HepG2 (cell line): ENCODE measurements around the gene PRDM15. TPM values are rescaled to one million over a fixed set of nuclear protein-coding genes. Genes with fewer than 3 reads are reported as not detected.

ENCODE experiments used
- ATAC-seq: fragments of 200-7000 bp; cut with Tn5 transposase; 3 replicates; pipeline ENCODE4 v1.9.1; 2020; ENCODE audit warnings: mild to moderate bottlenecking, moderate library complexity
- BruUV-seq: library from RNA; stranded (reverse); fragments of 400-500 nt; replicated peaks from 2 replicates; lab custom pipeline; 2021; lab: Mats Ljungman, UMichigan
- CTCF ChIA-PET: fragments of 300-600 bp; formaldehyde crosslinking; extraction: SDS; loops from one replicate; lab custom pipeline; 2021; ENCODE audit warnings: low total read pairs, inconsistent platforms, low intra/inter-chr PET ratio; lab: Yijun Ruan, JAX
- POLR2A ChIA-PET: fragments of 350-600 bp; sonication (Branson Sonifier 250); formaldehyde crosslinking; loops from one replicate; lab custom pipeline; 2020; ENCODE audit warnings: antibody characterized with exemption, inconsistent platforms; lab: Yijun Ruan, JAX
- DNase-seq: peaks from one replicate; pipeline ENCODE4 v3.0.0-alpha.2; 2015; ENCODE audit warnings: low spot score
- FAIRE-seq: peaks from 3 replicates; lab custom pipeline; 2011; peaks lifted over from hg19 to GRCh38; lab: Jason Lieb, UNC
- H2AFZ ChIP-seq: one replicate; pipeline ENCODE4 v1.6.1; 2011; ENCODE audit warnings: low read length, inconsistent platforms
- H3K27ac ChIP-seq: fragments of 300-600 bp; 3 replicates; pipeline ENCODE4 v1.8.0; 2011; ENCODE audit warnings: mixed run types, mild to moderate bottlenecking, mixed read lengths, low read length, inconsistent platforms; ENCODE audit not compliant: insufficient read depth; ENCODE audit errors: extremely low read length
- H3K27me3 ChIP-seq, 2 experiments: fragments of 200-600 bp in 1 of 2; 2 replicates in 1 of 2; 3 replicates in 1 of 2; pipeline versions ENCODE4 v1.6.0 to v1.8.0; 2011; ENCODE audit warnings: low read length in 2 of 2, mild to moderate bottlenecking in 2 of 2, moderate library complexity in 2 of 2, inconsistent platforms in 1 of 2; ENCODE audit not compliant: insufficient read depth in 2 of 2, control insufficient read depth in 1 of 2
- H3K36me3 ChIP-seq, 2 experiments: fragments of 200-600 bp in 1 of 2; replicated peaks in 1 of 2; 2 replicates in 1 of 2; 3 replicates in 1 of 2; pipeline versions ENCODE4 v1.5.1 to v1.8.0; 2011; ENCODE audit warnings: low read length in 2 of 2, inconsistent platforms in 1 of 2; ENCODE audit not compliant: insufficient read depth in 2 of 2, control insufficient read depth in 1 of 2
- H3K4me1 ChIP-seq: 2 replicates; pipeline ENCODE4 v1.5.1; 2012; ENCODE audit warnings: low read length, inconsistent platforms; ENCODE audit not compliant: insufficient read depth
- H3K4me2 ChIP-seq: 2 replicates; pipeline ENCODE4 v1.6.0; 2011; ENCODE audit warnings: low read depth, low read length, inconsistent platforms
- H3K4me3 ChIP-seq, 3 experiments: fragments of 200-600 bp in 1 of 3; sonication (generic), shearing (Covaris generic) in 1 of 3; replicated peaks in 1 of 3; 2 replicates each; pipeline ENCODE4 v1.5.1; 2011 to 2016; ENCODE audit warnings: low read length in 3 of 3, inconsistent platforms in 2 of 3, low read depth in 2 of 3, mild to moderate bottlenecking in 2 of 3, control low read depth in 1 of 3, mixed read lengths in 1 of 3; ENCODE audit not compliant: insufficient read depth in 1 of 3
- H3K79me2 ChIP-seq: one replicate; pipeline ENCODE4 v1.6.1; 2011; ENCODE audit warnings: low read length, inconsistent platforms; ENCODE audit not compliant: insufficient read depth
- H3K9ac ChIP-seq: 2 replicates; pipeline ENCODE4 v1.6.0; 2011; ENCODE audit warnings: mild to moderate bottlenecking, low read depth, low read length, inconsistent platforms; ENCODE audit not compliant: insufficient read depth
- H3K9me3 ChIP-seq: 2 replicates; pipeline ENCODE4 v1.5.1; 2012; ENCODE audit warnings: mild to moderate bottlenecking, low read length
- H4K20me1 ChIP-seq: 2 replicates; pipeline ENCODE4 v1.6.0; 2011; ENCODE audit warnings: inconsistent platforms, mild to moderate bottlenecking, low read length, moderate library complexity; ENCODE audit not compliant: insufficient read depth
- ARID5B ChIP-seq: IDR thresholded peaks from 2 replicates; pipeline ENCODE4 v1.4.0; 2020; ENCODE audit warnings: mild to moderate bottlenecking, missing genetic modification reagents
- CSRNP2 ChIP-seq: sonication (generic); formaldehyde crosslinking; conservative IDR thresholded peaks from 2 replicates; pipeline ENCODE4 v1.8.0; 2022; ENCODE audit warnings: low read depth, missing genetic modification reagents
- FLYWCH1 ChIP-seq: sonication (generic); formaldehyde crosslinking; IDR thresholded peaks from 2 replicates; pipeline ENCODE4 v1.8.1; 2023; ENCODE audit warnings: mild to moderate bottlenecking, missing genetic modification reagents
- HOXA9 ChIP-seq: sonication (generic); formaldehyde crosslinking; IDR thresholded peaks from 2 replicates; pipeline ENCODE4 v1.8.1; 2022; ENCODE audit warnings: missing genetic modification reagents, mild to moderate bottlenecking, moderate library complexity, borderline replicate concordance
- MTF1 ChIP-seq: sonication (generic); formaldehyde crosslinking; IDR thresholded peaks from 2 replicates; pipeline ENCODE4 v1.5.0; 2020; ENCODE audit warnings: missing genetic modification reagents
- NPAS2 ChIP-seq: sonication (generic); formaldehyde crosslinking; IDR thresholded peaks from 2 replicates; pipeline ENCODE4 v1.8.0; 2022; ENCODE audit warnings: mild to moderate bottlenecking, missing genetic modification reagents, borderline replicate concordance
- NR3C1 ChIP-seq: sonication (generic); formaldehyde crosslinking; IDR thresholded peaks from 2 replicates; pipeline ENCODE4 v1.4.0; 2020; ENCODE audit warnings: missing genetic modification reagents
- RBM22 ChIP-seq: fragments of 200-400 bp; formaldehyde crosslinking; optimal IDR thresholded peaks from 2 replicates; pipeline ENCODE3; 2017; ENCODE audit warnings: mild to moderate bottlenecking, low read length, moderate library complexity
- SIN3B ChIP-seq: fragments of 150-350 bp; IDR thresholded peaks from 2 replicates; pipeline ENCODE4 v1.6.1; 2014; ENCODE audit warnings: low read length
- SRSF9 ChIP-seq: fragments of 200-400 bp; formaldehyde crosslinking; IDR thresholded peaks from 2 replicates; pipeline ENCODE4 v1.6.1; 2018; ENCODE audit warnings: borderline replicate concordance, mild to moderate bottlenecking, low read depth, low read length; ENCODE audit not compliant: insufficient read depth, poor library complexity, severe bottlenecking
- SYNCRIP ChIP-seq: fragments of 200-400 bp; formaldehyde crosslinking; IDR thresholded peaks from 2 replicates; pipeline ENCODE4 v1.6.1; 2018; ENCODE audit warnings: mild to moderate bottlenecking, low read depth, low read length; ENCODE audit not compliant: insufficient read depth
- ZEB1 ChIP-seq: IDR thresholded peaks from 2 replicates; pipeline ENCODE4 v1.6.1; 2012; ENCODE audit warnings: mild to moderate bottlenecking, low read depth, inconsistent platforms; ENCODE audit not compliant: insufficient replicate concordance
- ZFP36 ChIP-seq: fragments of 150-350 bp; IDR thresholded peaks from 2 replicates; pipeline ENCODE4 v1.6.1; 2018; ENCODE audit warnings: borderline replicate concordance, low read length, low read depth; ENCODE audit not compliant: partially characterized antibody
- ZFX ChIP-seq: sonication (generic); formaldehyde crosslinking; IDR thresholded peaks from 2 replicates; pipeline ENCODE4 v1.4.0; 2020; ENCODE audit warnings: mild to moderate bottlenecking, low read depth, missing genetic modification reagents, moderate library complexity
- ZNF138 ChIP-seq: sonication (generic); formaldehyde crosslinking; IDR thresholded peaks from 2 replicates; pipeline ENCODE4 v1.5.0; 2020; ENCODE audit warnings: mild to moderate bottlenecking, low read depth, missing genetic modification reagents
- ZNF260 ChIP-seq: sonication (generic); formaldehyde crosslinking; IDR thresholded peaks from 2 replicates; pipeline ENCODE4 v1.4.0; 2020; ENCODE audit warnings: missing genetic modification reagents, low read depth, mild to moderate bottlenecking, borderline replicate concordance
- ZNF263 ChIP-seq: sonication (generic); formaldehyde crosslinking; IDR thresholded peaks from 2 replicates; pipeline ENCODE4 v1.4.0; 2020; ENCODE audit warnings: missing genetic modification reagents
- ZNF790 ChIP-seq: sonication (generic); formaldehyde crosslinking; IDR thresholded peaks from 2 replicates; pipeline ENCODE4 v1.8.0; 2022; ENCODE audit warnings: missing genetic modification reagents, mild to moderate bottlenecking, borderline replicate concordance
- WGBS: methylation state at CpG from one replicate; pipeline ENCODE4 v1.1.6; 2017; ENCODE audit warnings: low lambda C conversion rate; 5-methylcytosine and 5-hydroxymethylcytosine counted together
- in situ Hi-C: cut with HindIII; loops from 2 replicates; pipeline ENCODE4 v1.10.0; 2017; ENCODE audit warnings: low pct_unique_long_range_greater_than_20kb; ENCODE audit not compliant: extremely low pct_ligation_motif_present
- intact Hi-C: fragments of 100-400 bp; cut with micrococcal nuclease; formaldehyde crosslinking; loops from one replicate; pipeline ENCODE4 v1.10.0; 2022; ENCODE audit not compliant: unreplicated experiment
- polyA plus RNA-seq, 8 experiments: library from polyadenylated mRNA; depleted of rRNA in 3 of 8; stranded (reverse) in 7 of 8; unstranded in 1 of 8; fragments of >200 nt; fragmentation: Illumina TruSeq in 4 of 8; extraction: Trizol in 4 of 8; gene quantifications; 2 replicates each; pipeline versions ENCODE4 v1.2.1 to v1.2.3, GENCODE V29; 2011 to 2016; ENCODE audit warnings: low read depth in 4 of 8, missing spikeins in 1 of 8, mixed read lengths in 1 of 8; ENCODE audit not compliant: insufficient read depth in 1 of 8
- total RNA-seq, 5 experiments: library from RNA; depleted of rRNA; stranded (reverse); fragments of >200 nt; fragmentation: Illumina TruSeq; extraction: Trizol; gene quantifications; 2 replicates each; pipeline ENCODE4 v1.2.3, GENCODE V29; 2016; ENCODE audit warnings: low read depth in 1 of 5

The PRDM15 gene
- total and polyA plus RNA-seq, 2 of the 13 experiments (the other 11 are each of a cell fraction or from before 2014, with no cell fraction given): 4.0 to 6.9 TPM

DNA sequence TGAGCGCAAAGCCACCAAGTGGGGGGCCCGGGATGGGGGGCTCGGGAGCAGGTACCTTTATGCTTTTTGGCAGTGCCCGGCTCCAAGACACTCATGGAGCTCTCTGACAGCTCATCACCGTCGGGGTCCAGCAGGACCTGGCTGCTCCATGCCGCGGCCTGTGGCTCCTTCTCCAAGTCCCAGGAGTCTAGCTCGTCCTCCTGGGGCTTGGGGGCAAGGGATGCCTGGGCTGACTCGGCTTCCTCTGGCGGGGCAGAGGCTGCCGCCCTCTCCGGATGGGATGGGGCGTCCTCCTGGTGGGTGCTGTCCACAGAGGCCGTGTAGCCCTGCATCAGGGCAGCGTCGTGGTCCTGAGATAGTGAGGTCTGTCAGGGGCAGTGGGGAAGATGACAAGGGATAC lies 19.9 kb upstream of the PRDM15 start:
- Histone ChIP-seq H3K4me2 (no peak overlapping the region), H3K9me3 (no peaks in the 10 kb centered on the region), H2AFZ (no peak overlapping the region)
- FAIRE-seq (no peak), ATAC-seq (no peak)
- 94% methylated on average over 11 of the region's 17 CpGs for WGBS
- TF ChIP-seq CSRNP2 (CRISPR knock-in tag) (no peak), NPAS2 (CRISPR knock-in tag) (no peak), ZNF790 (CRISPR knock-in tag) (no peak), ZFX (CRISPR knock-in tag) (no peak), ZNF260 (CRISPR knock-in tag) (no peak), RBM22 (no peak), SIN3B (no peak), ARID5B (CRISPR knock-in tag) (no peak), FLYWCH1 (CRISPR knock-in tag) (no peak), NR3C1 (CRISPR knock-in tag) (no peak), ZEB1 (no peak), SYNCRIP (no peak), ZNF263 (CRISPR knock-in tag) (no peak), HOXA9 (CRISPR knock-in tag) (no peak), MTF1 (CRISPR knock-in tag) (no peak), ZFP36 (no peak), SRSF9 (no peak), ZNF138 (CRISPR knock-in tag) (no peak)
- TF ChIP-seq, all 625 proteins: peak for 0
- no peaks in the 10 kb centered on the region for H3K4me1 ChIP-seq
- no peaks in the 10 kb centered on the region for H3K79me2 ChIP-seq
- H3K36me3 ChIP-seq: peaks cover 3 to 32% of the 10 kb centered on the region in 2 experiments; a peak in 3 of 5 replicates
- no peak overlapping the region for H3K9ac ChIP-seq
- no peaks in the 10 kb centered on the region for H4K20me1 ChIP-seq
- DNase-seq: no peak
- H3K27me3 ChIP-seq: no peaks in the 10 kb centered on the region
- in situ Hi-C loops (no loop called here), intact Hi-C loops (no loop called here)
- BruUV-seq: no TSS peak
- POLR2A ChIA-PET: no interaction called here
- H3K4me3 ChIP-seq: no peak overlapping the region
- H3K27ac ChIP-seq: no peak overlapping the region
- CTCF ChIA-PET: no interaction called here
